ENCODE measurements around the gene SPHK1.

SPHK1 gene

GRCh38 chr17:76405967-76406647, 21.7 kb downstream of the SPHK1 start:
- no peak for DNase-seq (ENCODE audit: low read depth in 3 of 3, low spot score in 1 of 3)

GRCh38 chr17:76407509-76407908, 23.1 kb downstream of the SPHK1 start:
- DNase-seq (ENCODE audit: low read depth in 3 of 3, low spot score in 1 of 3), result no peak

GRCh38 chr17:76408037-76408849, 23.8 kb downstream of the SPHK1 start:
- DNase-seq (ENCODE audit: low read depth in 3 of 3, low spot score in 1 of 3), result peak; percentile 21 to 57 (median 51)

- no peak for DNase-seq (ENCODE audit: low read depth in 3 of 3, low spot score in 1 of 3)
These were observed 26.0 kb downstream of the SPHK1 start for GRCh38 chr17:76410328-76410965.

GRCh38 chr17:76411247-76411646, 26.8 kb downstream of the SPHK1 start:
- DNase-seq (ENCODE audit: low read depth in 3 of 3, low spot score in 1 of 3), result no peak

- no peak for DNase-seq (ENCODE audit: low read depth in 3 of 3, low spot score in 1 of 3)
These were observed 30.2 kb downstream of the SPHK1 start for GRCh38 chr17:76414334-76415295.

GRCh38 chr17:76415786-76416185, 31.4 kb downstream of the SPHK1 start:
- DNase-seq (ENCODE audit: low read depth in 3 of 3, low spot score in 1 of 3), result no peak

GRCh38 chr17:76416457-76416856, 32.0 kb downstream of the SPHK1 start:
- DNase-seq (ENCODE audit: low read depth in 3 of 3, low spot score in 1 of 3), result no peak

- no peak for DNase-seq (ENCODE audit: low read depth in 3 of 3, low spot score in 1 of 3)
These were observed 32.5 kb downstream of the SPHK1 start for GRCh38 chr17:76416899-76417298.

GRCh38 chr17:76417499-76418143, 33.2 kb downstream of the SPHK1 start:
- no peak for DNase-seq (ENCODE audit: low read depth in 3 of 3, low spot score in 1 of 3)

- DNase-seq (ENCODE audit: low read depth in 3 of 3, low spot score in 1 of 3), result no peak
These were observed 35.3 kb downstream of the SPHK1 start for GRCh38 chr17:76419576-76420260.

GRCh38 chr17:76420356-76421043, 36.1 kb downstream of the SPHK1 start:
- no peak for DNase-seq (ENCODE audit: low read depth in 3 of 3, low spot score in 1 of 3)

GRCh38 chr17:76421044-76421407, 36.6 kb downstream of the SPHK1 start:
- DNase-seq (ENCODE audit: low read depth in 3 of 3, low spot score in 1 of 3), result no peak

- DNase-seq (ENCODE audit: low read depth in 3 of 3, low spot score in 1 of 3), result no peak
These were observed 38.0 kb downstream of the SPHK1 start for GRCh38 chr17:76422406-76422805.

GRCh38 chr17:76422860-76423259, 38.5 kb downstream of the SPHK1 start:
- no peak for DNase-seq (ENCODE audit: low read depth in 3 of 3, low spot score in 1 of 3)

GRCh38 chr17:76426853-76427252, 42.4 kb downstream of the SPHK1 start:
- DNase-seq (ENCODE audit: low read depth in 3 of 3, low spot score in 1 of 3), result no peak

GRCh38 chr17:76427501-76428231, 43.3 kb downstream of the SPHK1 start:
- no peak for DNase-seq (ENCODE audit: low read depth in 3 of 3, low spot score in 1 of 3)

GRCh38 chr17:76428511-76428910, 44.1 kb downstream of the SPHK1 start:
- no peak for DNase-seq (ENCODE audit: low read depth in 3 of 3, low spot score in 1 of 3)

- no peak for DNase-seq (ENCODE audit: low read depth in 3 of 3, low spot score in 1 of 3)
These were observed 47.1 kb downstream of the SPHK1 start for GRCh38 chr17:76431509-76431908.

Measured in stimulated activated CD4-positive, alpha-beta T cell treated with anti-CD3 and anti-CD28 coated beads, TNF-alpha, amount 100 ng/mL, for 1 hour (primary cell).